SH-SY5Y (cell line): ENCODE results near the gene RAB3IP.

Experiments used
- GATA2 ChIP-seq: IDR thresholded peaks from 2 replicates; pipeline ENCODE4 v1.6.1; 2011; ENCODE audit warnings: mild to moderate bottlenecking, low read depth, low read length
- GATA3 ChIP-seq: IDR thresholded peaks from 2 replicates; pipeline ENCODE4 v1.6.1; 2011; ENCODE audit warnings: low read depth, mild to moderate bottlenecking, low read length, moderate library complexity

Gene RAB3IP

DNA sequence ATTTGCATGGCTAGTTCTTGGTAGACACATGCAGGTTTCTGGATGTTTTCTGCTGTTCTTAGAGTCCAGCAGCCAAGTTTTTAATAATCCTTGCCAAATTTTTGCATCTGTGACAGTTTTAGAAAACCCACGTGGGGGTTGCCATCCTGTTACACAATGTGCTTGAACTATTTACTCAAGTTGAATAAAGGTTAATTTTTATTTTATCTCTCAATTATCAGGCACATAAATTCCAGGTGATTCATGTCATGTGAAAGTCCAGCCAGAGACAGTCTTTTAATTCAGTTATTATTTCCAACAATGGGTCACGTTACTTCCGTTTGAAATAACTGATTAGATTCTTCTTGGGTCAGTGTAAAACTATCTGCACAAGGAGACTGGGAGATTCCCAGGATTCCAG lies 102.1 kb downstream of the RAB3IP start:
- TF ChIP-seq GATA3: no peak
- no peak for TF ChIP-seq GATA2

- no peak for TF ChIP-seq GATA2
- no peak for TF ChIP-seq GATA3
Measured at GRCh38 chr12:69843608-69844007, 104.9 kb downstream of the RAB3IP start.

GRCh38 chr12:69844416-69844815 lies 105.8 kb downstream of the RAB3IP start:
- TF ChIP-seq GATA2 (no peak), GATA3 (no peak)

GRCh38 chr12:69844836-69845235 lies 106.2 kb downstream of the RAB3IP start:
- TF ChIP-seq GATA2: no peak
- TF ChIP-seq GATA3: no peak

DNA sequence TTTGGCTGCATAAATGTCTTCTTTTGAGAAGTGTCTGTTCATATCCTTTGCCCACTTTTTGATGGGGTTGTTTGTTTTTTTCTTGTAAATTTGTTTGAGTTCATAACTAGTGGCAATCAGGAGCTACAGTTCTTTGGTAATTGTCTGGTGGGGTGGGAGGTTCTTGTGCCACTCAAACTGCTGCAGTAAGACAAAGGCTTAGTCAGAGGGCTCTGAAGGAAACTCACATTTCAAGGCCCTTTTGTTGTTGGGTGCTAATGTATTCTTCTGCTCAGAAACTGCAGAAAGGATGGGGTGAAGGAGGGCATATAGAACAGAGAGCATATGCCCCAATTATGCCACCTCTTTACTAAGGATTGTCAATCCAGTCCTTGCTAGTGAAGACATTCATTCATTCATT lies 108.3 kb downstream of the RAB3IP start:
- TF ChIP-seq GATA3 (no peak), GATA2 (no peak)

- no peak for TF ChIP-seq GATA3
- no peak for TF ChIP-seq GATA2
Measured at GRCh38 chr12:69851976-69852375, 113.3 kb downstream of the RAB3IP start.

DNA sequence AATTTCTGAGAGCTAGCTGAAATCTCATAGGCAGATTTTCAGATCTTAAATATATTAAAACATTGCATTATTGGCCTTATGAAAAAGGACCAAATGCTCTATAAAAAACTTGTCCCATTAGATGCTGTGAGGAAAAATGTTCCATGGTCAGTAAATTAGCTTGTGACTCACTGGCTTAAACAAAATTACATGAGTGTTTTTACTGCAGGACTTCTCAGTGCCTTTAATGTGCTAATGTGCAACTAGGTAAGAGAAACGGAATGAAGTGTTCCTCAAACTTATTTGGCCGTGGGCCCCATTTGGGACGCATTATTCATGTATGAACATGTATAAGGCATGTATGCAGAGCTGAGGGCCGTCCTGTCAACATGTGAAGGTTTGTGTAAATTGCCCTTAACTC lies 128.0 kb downstream of the RAB3IP start:
- TF ChIP-seq GATA2 (no peak), GATA3 (no peak)

- TF ChIP-seq GATA2: no peak
- no peak for TF ChIP-seq GATA3
Measured at GRCh38 chr12:69868695-69869094, 130.0 kb downstream of the RAB3IP start.

DNA sequence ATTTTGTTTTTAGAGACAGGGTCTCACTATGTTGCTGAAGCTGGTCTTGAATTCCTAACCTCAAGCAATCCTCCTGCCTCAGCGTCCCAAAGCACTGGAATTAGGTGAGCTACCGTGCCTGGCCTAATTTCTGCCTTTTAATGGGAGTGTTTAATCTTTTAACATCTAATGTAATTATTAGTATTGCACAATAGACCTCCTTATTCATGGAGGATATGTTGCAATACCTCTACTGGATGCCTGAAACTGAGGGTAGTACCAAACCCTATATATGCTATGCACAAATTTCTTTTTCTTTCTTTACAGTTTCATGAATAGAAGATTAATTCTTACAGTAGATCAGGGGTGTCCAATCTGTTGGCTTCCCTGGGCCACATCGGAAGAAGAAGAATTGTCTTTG lies 134.1 kb downstream of the RAB3IP start:
- no peak for TF ChIP-seq GATA3
- no peak for TF ChIP-seq GATA2
